Fibroblast of lung (primary cell): Measurements from ENCODE around the gene CRLF2.

Experiments used
- EZH2 ChIP-seq: IDR thresholded peaks from 2 replicates; pipeline ENCODE4 v1.5.1; 2012; ENCODE audit warnings: low read length, control low read depth, mild to moderate bottlenecking; ENCODE audit errors: missing control alignments
- TF ChIP-seq, protein P1 (sequence below), 2 donors: IDR thresholded peaks in 1 of 2; conservative IDR thresholded peaks in 1 of 2; 1 replicate in 1 of 2; 2 replicates in 1 of 2; pipeline ENCODE4 v1.5.1; 2011 to 2012; ENCODE audit warnings: low read length in 2 of 2, control low read depth in 1 of 2, inconsistent platforms in 1 of 2, low read depth in 1 of 2, mild to moderate bottlenecking in 1 of 2

DNA sequence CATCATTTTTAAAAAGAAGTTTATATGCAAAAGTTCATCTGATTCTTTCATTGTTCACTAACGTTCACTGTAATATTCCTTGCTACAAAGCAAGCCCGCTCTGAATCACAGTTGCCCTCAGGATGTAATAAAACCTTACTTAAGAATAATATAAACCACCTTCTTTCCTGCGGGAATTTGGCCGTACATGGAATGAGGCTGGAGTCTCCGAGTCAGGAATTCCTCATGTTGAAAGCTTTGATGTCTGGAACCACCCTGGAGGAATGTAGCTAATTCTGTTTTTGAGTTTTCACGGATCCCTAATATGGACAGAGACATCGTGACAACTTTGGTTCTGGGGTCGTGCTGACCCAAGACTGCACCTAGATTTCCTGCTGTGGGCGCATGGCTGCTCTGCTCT, 58.5 kb downstream of the CRLF2 start:
- TF ChIP-seq, protein P1, sequence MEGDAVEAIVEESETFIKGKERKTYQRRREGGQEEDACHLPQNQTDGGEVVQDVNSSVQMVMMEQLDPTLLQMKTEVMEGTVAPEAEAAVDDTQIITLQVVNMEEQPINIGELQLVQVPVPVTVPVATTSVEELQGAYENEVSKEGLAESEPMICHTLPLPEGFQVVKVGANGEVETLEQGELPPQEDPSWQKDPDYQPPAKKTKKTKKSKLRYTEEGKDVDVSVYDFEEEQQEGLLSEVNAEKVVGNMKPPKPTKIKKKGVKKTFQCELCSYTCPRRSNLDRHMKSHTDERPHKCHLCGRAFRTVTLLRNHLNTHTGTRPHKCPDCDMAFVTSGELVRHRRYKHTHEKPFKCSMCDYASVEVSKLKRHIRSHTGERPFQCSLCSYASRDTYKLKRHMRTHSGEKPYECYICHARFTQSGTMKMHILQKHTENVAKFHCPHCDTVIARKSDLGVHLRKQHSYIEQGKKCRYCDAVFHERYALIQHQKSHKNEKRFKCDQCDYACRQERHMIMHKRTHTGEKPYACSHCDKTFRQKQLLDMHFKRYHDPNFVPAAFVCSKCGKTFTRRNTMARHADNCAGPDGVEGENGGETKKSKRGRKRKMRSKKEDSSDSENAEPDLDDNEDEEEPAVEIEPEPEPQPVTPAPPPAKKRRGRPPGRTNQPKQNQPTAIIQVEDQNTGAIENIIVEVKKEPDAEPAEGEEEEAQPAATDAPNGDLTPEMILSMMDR (conservative IDR thresholded peaks at IDR 0.05 in 1 of 2, IDR thresholded peaks at IDR 0.05 in 1 of 2; ENCODE audit: low read depth in 1 of 2, low read length in 2 of 2) = no peak
- no peak for TF ChIP-seq EZH2
